ENCODE measurements around the gene ACOX3. TPM values are rescaled to one million over a fixed set of nuclear protein-coding genes. Genes with fewer than 3 reads are reported as not detected.
A peak's percentile ranks its signal among the peaks of the same experiment; 100 is the strongest.

ACOX3 gene
- total RNA-seq, 1 experiment from 2014 or later, result 11.0 TPM

DNA sequence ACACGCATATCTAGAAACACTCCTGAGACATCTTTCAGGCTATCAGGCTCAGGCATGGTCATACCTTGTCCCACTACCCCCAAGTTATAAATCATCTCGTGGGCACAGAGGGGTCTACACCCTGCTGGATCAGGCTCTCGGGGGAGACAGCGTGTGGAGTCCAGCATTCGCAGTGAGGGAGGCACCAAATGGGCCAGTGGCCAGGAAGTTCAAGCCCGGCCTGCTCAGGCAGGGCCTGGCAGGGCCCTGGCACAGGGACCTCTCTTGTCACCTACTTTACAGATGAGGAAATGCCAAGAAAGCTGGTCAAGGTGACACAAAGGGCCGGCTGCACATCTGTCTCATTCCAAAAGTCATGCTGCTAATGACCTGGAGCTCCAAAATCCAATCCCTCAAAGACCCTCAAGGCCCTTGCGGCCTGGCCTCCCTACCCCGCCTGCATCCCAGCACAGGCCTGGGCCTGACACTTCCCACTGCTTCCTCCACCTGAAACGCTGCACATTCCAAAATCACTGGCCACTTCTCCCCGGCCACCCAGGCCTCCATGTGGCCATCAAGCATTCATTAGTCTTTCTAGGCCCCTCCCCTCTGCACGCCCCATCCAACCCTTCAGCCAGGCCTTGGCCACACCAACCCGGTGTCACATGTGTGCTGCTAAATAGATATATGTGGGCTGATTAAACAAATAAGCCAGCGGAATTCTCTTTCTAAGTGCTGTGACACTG lies 35.6 kb downstream of the ACOX3 start:
- Mint-ChIP-seq H3K36me3 (ENCODE audit: insufficient read depth, unreplicated experiment) (peaks cover 10% of the 10 kb centered on the region), H3K4me3 (ENCODE audit: low read depth, unreplicated experiment) (no peak overlapping the region), H3K27me3 (ENCODE audit: unreplicated experiment) (no peaks in the 10 kb centered on the region), H3K4me1 (ENCODE audit: low read depth, unreplicated experiment) (no peaks in the 10 kb centered on the region), H3K9me3 (ENCODE audit: low read depth, unreplicated experiment) (peaks cover 2% of the 10 kb centered on the region), H3K27ac (ENCODE audit: unreplicated experiment) (no peak overlapping the region)
- CTCF ChIA-PET, result no interaction called here
- TF ChIP-seq, protein P1, sequence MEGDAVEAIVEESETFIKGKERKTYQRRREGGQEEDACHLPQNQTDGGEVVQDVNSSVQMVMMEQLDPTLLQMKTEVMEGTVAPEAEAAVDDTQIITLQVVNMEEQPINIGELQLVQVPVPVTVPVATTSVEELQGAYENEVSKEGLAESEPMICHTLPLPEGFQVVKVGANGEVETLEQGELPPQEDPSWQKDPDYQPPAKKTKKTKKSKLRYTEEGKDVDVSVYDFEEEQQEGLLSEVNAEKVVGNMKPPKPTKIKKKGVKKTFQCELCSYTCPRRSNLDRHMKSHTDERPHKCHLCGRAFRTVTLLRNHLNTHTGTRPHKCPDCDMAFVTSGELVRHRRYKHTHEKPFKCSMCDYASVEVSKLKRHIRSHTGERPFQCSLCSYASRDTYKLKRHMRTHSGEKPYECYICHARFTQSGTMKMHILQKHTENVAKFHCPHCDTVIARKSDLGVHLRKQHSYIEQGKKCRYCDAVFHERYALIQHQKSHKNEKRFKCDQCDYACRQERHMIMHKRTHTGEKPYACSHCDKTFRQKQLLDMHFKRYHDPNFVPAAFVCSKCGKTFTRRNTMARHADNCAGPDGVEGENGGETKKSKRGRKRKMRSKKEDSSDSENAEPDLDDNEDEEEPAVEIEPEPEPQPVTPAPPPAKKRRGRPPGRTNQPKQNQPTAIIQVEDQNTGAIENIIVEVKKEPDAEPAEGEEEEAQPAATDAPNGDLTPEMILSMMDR (IDR thresholded peaks at IDR 0.05; ENCODE audit: unreplicated experiment), result no peak
- DNase-seq, result no peak
- intact Hi-C loops (cut with micrococcal nuclease; ENCODE audit: unreplicated experiment), result loop anchor here (5.0 kb wide), 1 partner anchor 228 kb away; no protein-coding TSS in a partner anchor
- no TSS peak for BruUV-seq (replicated peaks)

DNA sequence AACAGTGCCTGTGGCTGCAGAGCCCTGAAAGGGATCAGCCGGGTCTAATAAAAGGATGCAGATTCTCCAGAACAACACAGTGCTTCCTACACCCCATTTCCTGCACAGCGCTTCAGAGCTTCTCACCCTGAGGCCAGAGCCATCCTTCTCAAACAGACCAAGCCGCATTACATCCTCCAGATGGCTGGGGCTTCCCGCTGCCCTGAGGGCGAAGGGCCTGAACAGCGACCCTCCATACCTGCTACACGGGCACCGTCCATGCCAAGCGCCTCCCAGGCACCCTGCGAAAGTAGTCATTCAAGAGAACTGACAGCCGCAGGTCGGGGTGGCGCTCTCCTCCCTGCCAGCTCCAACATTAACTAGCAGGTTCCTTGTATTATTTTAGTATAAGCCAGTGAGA lies 36.5 kb downstream of the ACOX3 start:
- Mint-ChIP-seq H3K36me3 (ENCODE audit: insufficient read depth, unreplicated experiment) (peaks cover 10% of the 10 kb centered on the region), H3K4me3 (ENCODE audit: low read depth, unreplicated experiment) (no peak overlapping the region), H3K4me1 (ENCODE audit: low read depth, unreplicated experiment) (no peaks in the 10 kb centered on the region), H3K27ac (ENCODE audit: unreplicated experiment) (no peak overlapping the region), H3K9me3 (ENCODE audit: low read depth, unreplicated experiment) (peaks cover 2% of the 10 kb centered on the region), H3K27me3 (ENCODE audit: unreplicated experiment) (no peaks in the 10 kb centered on the region)
- intact Hi-C loops (cut with micrococcal nuclease; ENCODE audit: unreplicated experiment), result loop anchor here (1.0 to 5.0 kb wide), 3 partner anchors 137 to 227 kb away; no protein-coding TSS in a partner anchor
- TF ChIP-seq, protein P1 (IDR thresholded peaks at IDR 0.05; ENCODE audit: unreplicated experiment), result no peak
- no TSS peak for BruUV-seq (replicated peaks)
- CTCF ChIA-PET, result interaction anchor here (1.6 to 2.0 kb wide), 2 partner anchors 137 to 162 kb away, joined by 11 read pairs; no protein-coding TSS in a partner anchor
- no peak for DNase-seq

DNA sequence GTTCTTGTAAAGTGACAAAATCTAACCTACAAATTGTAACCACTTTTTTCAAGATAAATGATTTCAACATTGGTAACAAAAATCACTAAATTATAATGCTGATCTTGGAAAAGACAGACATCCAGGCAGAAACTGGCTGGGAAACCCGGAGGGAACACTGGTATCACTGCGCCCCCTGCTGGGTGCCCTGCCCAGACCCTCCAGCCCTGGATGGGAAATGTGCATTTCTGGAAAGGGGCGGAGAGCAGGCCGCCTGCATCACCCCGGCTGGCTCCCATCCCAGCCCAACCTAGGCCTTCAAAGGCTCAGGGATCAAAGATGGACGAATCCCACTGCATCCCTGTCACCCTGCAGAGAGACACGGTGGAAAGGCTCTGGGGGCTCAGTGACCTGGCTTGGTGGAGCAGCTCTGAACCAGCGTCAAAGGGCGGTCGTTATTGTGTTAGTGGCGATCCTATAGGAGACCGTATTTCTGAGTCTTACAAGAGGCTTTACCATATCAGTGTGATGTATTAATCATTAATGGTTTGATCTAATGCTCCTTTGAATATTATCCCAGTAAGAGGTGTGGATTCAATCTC lies 37.3 kb downstream of the ACOX3 start:
- no TSS peak for BruUV-seq (replicated peaks)
- intact Hi-C loops (cut with micrococcal nuclease; ENCODE audit: unreplicated experiment), result loop anchor here (1.0 to 5.0 kb wide), 3 partner anchors 136 to 226 kb away; no protein-coding TSS in a partner anchor
- H3K4me3 Mint-ChIP-seq (ENCODE audit: low read depth, unreplicated experiment), result no peak overlapping the region
- TF ChIP-seq, protein P1 (IDR thresholded peaks at IDR 0.05; ENCODE audit: unreplicated experiment), result peak; percentile 66
- no peaks in the 10 kb centered on the region for H3K4me1 Mint-ChIP-seq (ENCODE audit: low read depth, unreplicated experiment)
- peaks cover 2% of the 10 kb centered on the region for H3K9me3 Mint-ChIP-seq (ENCODE audit: low read depth, unreplicated experiment)
- H3K36me3 Mint-ChIP-seq (ENCODE audit: insufficient read depth, unreplicated experiment), result peaks cover 10% of the 10 kb centered on the region
- peak; percentile 83 for DNase-seq
- no peaks in the 10 kb centered on the region for H3K27me3 Mint-ChIP-seq (ENCODE audit: unreplicated experiment)
- CTCF ChIA-PET, result interaction anchor here (1.0 to 2.0 kb wide), 3 partner anchors 136 to 226 kb away, joined by 4 to 11 read pairs (median 11); no protein-coding TSS in a partner anchor
- no peak overlapping the region for H3K27ac Mint-ChIP-seq (ENCODE audit: unreplicated experiment)

DNA sequence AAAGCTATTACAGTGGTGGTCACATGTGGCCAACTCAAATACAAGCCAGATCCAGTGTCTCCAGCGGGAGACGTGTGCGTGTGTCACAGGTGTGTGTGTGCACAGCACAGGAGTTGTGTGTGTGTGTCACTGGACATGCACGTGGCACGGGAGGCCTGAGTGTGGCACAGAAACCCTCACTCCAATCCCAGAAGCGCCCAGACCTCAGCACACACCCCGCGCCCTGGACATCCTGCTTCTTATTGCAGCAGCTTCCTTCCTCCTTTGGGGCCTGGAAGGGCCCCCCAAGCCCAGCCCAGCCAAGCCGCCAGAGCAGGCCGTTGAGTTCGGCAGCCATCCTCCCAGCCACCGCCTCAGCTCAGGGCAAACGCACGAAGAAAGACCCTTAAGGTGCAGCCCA lies 37.9 kb downstream of the ACOX3 start:
- no peak overlapping the region for H3K27ac Mint-ChIP-seq (ENCODE audit: unreplicated experiment)
- no peak overlapping the region for H3K4me3 Mint-ChIP-seq (ENCODE audit: low read depth, unreplicated experiment)
- no peaks in the 10 kb centered on the region for H3K27me3 Mint-ChIP-seq (ENCODE audit: unreplicated experiment)
- no peak for DNase-seq
- H3K36me3 Mint-ChIP-seq (ENCODE audit: insufficient read depth, unreplicated experiment), result peaks cover 10% of the 10 kb centered on the region
- CTCF ChIA-PET, result interaction anchor here (1.0 to 2.0 kb wide), 3 partner anchors 136 to 226 kb away, joined by 4 to 11 read pairs (median 11); no protein-coding TSS in a partner anchor
- BruUV-seq (replicated peaks), result no TSS peak
- H3K9me3 Mint-ChIP-seq (ENCODE audit: low read depth, unreplicated experiment), result peaks cover 2% of the 10 kb centered on the region
- intact Hi-C loops (cut with micrococcal nuclease; ENCODE audit: unreplicated experiment), result loop anchor here (1.0 to 5.0 kb wide), 3 partner anchors 135 to 225 kb away; no protein-coding TSS in a partner anchor
- TF ChIP-seq, protein P1 (IDR thresholded peaks at IDR 0.05; ENCODE audit: unreplicated experiment), result no peak
- no peaks in the 10 kb centered on the region for H3K4me1 Mint-ChIP-seq (ENCODE audit: low read depth, unreplicated experiment)
